ENCODE results near the gene FOXE1. TPM values are rescaled to one million over a fixed set of nuclear protein-coding genes. Genes with fewer than 3 reads are reported as not detected.

FOXE1 gene
- total and polyA plus RNA-seq, 8 donors = 1.9 to 8.0 TPM; not detected in 6

DNA sequence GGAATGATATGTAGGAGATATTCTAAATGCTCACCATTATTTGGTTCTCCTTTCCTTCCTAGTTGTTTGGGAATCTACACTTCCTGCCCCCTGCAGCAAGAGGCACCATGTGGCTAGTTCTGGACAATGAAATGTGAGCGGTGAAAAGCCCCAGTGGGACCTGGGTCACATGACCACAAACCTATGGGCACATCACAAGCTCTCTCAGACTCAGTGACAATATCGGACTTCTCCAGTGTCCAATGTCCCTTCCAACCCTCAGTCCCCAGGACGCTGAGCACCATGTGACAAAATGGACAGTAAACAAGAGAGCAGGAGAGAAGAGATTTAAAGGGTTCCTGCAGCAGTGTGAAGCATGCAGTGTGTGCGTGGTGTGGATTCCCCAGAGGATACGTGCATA, 44.6 kb upstream of the FOXE1 start:
- no peaks in the 10 kb centered on the region for H3K36me3 ChIP-seq
- peaks cover 0 to 5% (median 0%) of the 10 kb centered on the region in 4 donors for H3K9me3 ChIP-seq
- H3K27me3 ChIP-seq = peaks cover 0 to 34% (median 12%) of the 10 kb centered on the region in 3 donors
- intact Hi-C loops (cut with DNase I; ENCODE audit: low total_unique reads) = no loop called here
- H3K4me1 ChIP-seq = peaks cover 5 to 6% (median 6%) of the 10 kb centered on the region in 4 donors
- TF ChIP-seq POLR2AphosphoS5 (IDR thresholded peaks at IDR 0.05) = no peak
- TF ChIP-seq POLR2A (IDR thresholded peaks at IDR 0.05) = no peak
- TF ChIP-seq, protein P1, sequence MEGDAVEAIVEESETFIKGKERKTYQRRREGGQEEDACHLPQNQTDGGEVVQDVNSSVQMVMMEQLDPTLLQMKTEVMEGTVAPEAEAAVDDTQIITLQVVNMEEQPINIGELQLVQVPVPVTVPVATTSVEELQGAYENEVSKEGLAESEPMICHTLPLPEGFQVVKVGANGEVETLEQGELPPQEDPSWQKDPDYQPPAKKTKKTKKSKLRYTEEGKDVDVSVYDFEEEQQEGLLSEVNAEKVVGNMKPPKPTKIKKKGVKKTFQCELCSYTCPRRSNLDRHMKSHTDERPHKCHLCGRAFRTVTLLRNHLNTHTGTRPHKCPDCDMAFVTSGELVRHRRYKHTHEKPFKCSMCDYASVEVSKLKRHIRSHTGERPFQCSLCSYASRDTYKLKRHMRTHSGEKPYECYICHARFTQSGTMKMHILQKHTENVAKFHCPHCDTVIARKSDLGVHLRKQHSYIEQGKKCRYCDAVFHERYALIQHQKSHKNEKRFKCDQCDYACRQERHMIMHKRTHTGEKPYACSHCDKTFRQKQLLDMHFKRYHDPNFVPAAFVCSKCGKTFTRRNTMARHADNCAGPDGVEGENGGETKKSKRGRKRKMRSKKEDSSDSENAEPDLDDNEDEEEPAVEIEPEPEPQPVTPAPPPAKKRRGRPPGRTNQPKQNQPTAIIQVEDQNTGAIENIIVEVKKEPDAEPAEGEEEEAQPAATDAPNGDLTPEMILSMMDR (IDR thresholded peaks at IDR 0.05) = no peak
- no peak for TF ChIP-seq EP300 (IDR thresholded peaks at IDR 0.05)
- DNase-seq = no peak
- no peak overlapping the region for H3K27ac ChIP-seq
- no peak overlapping the region for H3K4me3 ChIP-seq
- WGBS, 5 donors = 64 to 73% (median 71%) methylated on average over 5 of the region's 5 CpGs

DNA sequence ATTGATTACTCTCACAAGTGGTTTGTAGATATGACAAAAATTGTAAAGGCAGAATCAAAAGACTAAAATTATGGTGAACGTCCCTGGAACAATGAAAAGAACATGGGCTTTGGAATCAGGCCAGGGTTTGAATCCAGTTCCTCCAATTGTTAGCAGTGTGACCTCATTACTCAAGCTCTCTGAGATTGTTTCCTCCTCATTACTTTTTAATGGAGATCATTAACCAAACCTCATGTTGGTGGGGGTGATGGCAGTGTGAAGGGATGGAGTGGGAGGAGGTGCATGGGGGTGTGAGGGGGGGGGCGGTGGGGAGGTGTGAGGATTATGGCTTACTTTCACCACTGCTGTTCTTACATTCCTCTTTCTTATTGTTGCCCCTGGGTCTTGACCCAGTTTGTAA, 44.1 kb upstream of the FOXE1 start:
- H3K36me3 ChIP-seq = no peaks in the 10 kb centered on the region
- H3K27me3 ChIP-seq = peaks cover 0 to 28% (median 7%) of the 10 kb centered on the region in 3 donors
- peak in 1 of 2 donors; percentile 40 for DNase-seq
- intact Hi-C loops (cut with DNase I; ENCODE audit: low total_unique reads) = no loop called here
- peaks cover 0 to 5% (median 0%) of the 10 kb centered on the region in 4 donors for H3K9me3 ChIP-seq
- no peak overlapping the region for H3K27ac ChIP-seq
- H3K4me1 ChIP-seq = peaks cover 0 to under 1% (median under 1%) of the 10 kb centered on the region in 4 donors
- no peak overlapping the region for H3K4me3 ChIP-seq
- WGBS, 5 donors = 31 to 54% (median 44%) methylated on average over 1 to 2 of the region's 2 CpGs
- TF ChIP-seq POLR2AphosphoS5 (IDR thresholded peaks at IDR 0.05) (no peak), EP300 (IDR thresholded peaks at IDR 0.05) (no peak), POLR2A (IDR thresholded peaks at IDR 0.05) (no peak)
- TF ChIP-seq, protein P1 (IDR thresholded peaks at IDR 0.05) = no peak

DNA sequence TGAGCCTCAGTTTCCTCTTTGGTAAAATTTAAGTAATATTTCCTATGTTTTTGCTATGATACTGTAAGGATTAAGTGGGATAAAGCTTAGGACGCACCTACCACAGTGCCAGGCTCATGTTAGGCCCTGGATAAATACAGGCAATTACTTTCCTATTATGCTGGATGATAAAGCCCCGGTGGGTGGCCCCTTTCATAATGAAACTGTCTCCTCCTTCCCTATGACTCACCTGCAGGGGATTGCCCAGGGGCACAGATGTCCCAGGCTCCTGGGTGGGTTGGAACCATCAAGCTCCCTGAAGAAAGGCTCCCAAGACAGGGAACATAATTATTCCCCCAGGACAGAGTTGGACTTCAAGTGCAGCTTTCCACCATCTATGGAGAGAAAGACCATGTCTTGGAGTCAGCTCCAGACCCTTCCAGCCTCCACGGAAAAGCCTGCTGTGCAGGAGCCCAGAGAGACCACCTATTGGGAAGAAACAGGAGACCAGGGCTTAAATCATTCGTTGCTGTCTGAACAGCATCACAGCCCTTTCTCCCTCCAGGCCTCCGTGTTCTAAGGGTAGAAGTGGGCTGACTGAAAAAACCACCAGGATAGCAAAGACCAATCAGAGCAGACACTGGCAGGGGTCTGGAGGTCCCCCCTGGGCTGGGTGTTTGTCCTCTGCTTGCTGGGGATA, 43.2 kb upstream of the FOXE1 start:
- Histone ChIP-seq H3K9me3 (peaks cover 0 to 5% (median 0%) of the 10 kb centered on the region in 4 donors), H3K4me1 (no peaks in the 10 kb centered on the region), H3K4me3 (no peak overlapping the region), H3K27me3 (peaks cover 0 to 21% (median 0%) of the 10 kb centered on the region in 3 donors), H3K27ac (no peak overlapping the region), H3K36me3 (no peaks in the 10 kb centered on the region)
- TF ChIP-seq EP300 (IDR thresholded peaks at IDR 0.05) = no peak
- no peak for TF ChIP-seq POLR2A (IDR thresholded peaks at IDR 0.05)
- TF ChIP-seq, protein P1 (IDR thresholded peaks at IDR 0.05) = no peak
- TF ChIP-seq POLR2AphosphoS5 (IDR thresholded peaks at IDR 0.05) = no peak
- intact Hi-C loops (cut with DNase I; ENCODE audit: low total_unique reads) = no loop called here
- 43 to 68% (median 62%) methylated on average over 4 to 5 of the region's 5 CpGs for WGBS, 5 donors
- no peak for DNase-seq

DNA sequence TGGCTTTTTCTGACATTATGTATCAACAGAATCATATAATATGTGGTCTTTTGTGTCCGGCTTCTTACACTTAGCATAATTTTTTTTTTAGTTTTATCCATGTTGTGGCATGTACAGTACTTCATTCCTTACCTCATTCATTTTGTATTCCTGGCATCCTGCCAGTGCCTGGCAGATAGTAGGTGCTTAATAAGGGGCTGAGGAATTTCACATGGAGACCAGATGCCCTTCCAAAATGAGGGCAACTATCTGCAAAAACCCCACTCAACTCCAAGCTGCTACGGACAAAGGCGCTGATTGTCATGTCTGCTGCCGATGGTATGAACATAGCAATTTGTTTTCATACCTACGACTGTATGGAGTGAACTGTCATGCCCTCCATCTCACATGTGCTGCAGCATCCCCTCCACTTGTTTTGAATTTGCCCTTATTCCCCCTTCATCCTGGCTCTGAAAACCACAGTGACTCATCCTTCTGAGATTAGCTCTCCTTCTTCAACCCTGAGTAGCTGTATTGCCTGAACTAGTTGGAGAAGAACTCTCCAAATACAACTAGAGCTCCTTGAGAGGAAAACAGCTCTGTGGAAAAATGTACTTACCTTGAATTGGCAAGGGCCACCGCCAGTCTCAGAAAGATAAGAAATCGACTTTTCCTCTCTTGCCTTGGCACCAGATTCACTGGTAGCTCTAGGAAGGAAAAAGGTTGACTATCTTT, 41.3 kb upstream of the FOXE1 start:
- DNase-seq = no peak
- TF ChIP-seq, protein P1 (IDR thresholded peaks at IDR 0.05) = no peak
- TF ChIP-seq POLR2AphosphoS5 (IDR thresholded peaks at IDR 0.05) = no peak
- Histone ChIP-seq H3K4me3 (no peak overlapping the region), H3K27ac (no peak overlapping the region), H3K4me1 (no peaks in the 10 kb centered on the region), H3K9me3 (peaks cover 0 to 5% (median 0%) of the 10 kb centered on the region in 4 donors), H3K27me3 (peaks cover 0 to 21% (median 0%) of the 10 kb centered on the region in 3 donors), H3K36me3 (no peaks in the 10 kb centered on the region)
- 69 to 77% (median 72%) methylated on average over 7 of the region's 7 CpGs for WGBS, 5 donors
- intact Hi-C loops (cut with DNase I; ENCODE audit: low total_unique reads) = no loop called here

Data from stomach (tissue), 9 donors.